HCT116 (cell line): ENCODE data around the gene MNAT1. TPM values are rescaled to one million over a fixed set of nuclear protein-coding genes. Genes with fewer than 3 reads are reported as not detected.

Experiments used
- ATAC-seq: fragments of 200-7000 bp; cut with Tn5 transposase; 2 replicates; pipeline ENCODE4 v1.9.1; 2020; ENCODE audit warnings: mild to moderate bottlenecking, moderate library complexity
- BruUV-seq: library from RNA; stranded (reverse); fragments of 400-500 nt; replicated peaks from 2 replicates; lab custom pipeline; 2021; lab: Mats Ljungman, UMichigan
- CTCF ChIA-PET: fragments of 300-600 bp; sonication (Branson Sonifier 250); formaldehyde crosslinking; loops from one replicate; lab custom pipeline; 2021; ENCODE audit warnings: antibody characterized with exemption; lab: Charles Lee
- POLR2A ChIA-PET: fragments of 300-600, 350-600 bp; sonication (Branson Sonifier 250); formaldehyde crosslinking; loops from one replicate; lab custom pipeline; 2021; ENCODE audit warnings: antibody characterized with exemption; lab: Charles Lee
- RAD21 ChIA-PET, 2 experiments: fragments of 300-600 bp; sonication (Branson Sonifier 250); formaldehyde crosslinking; loops; one replicate each; lab custom pipeline; 2023; ENCODE audit warnings: low total read pairs in 2 of 2; ENCODE audit not compliant: uncharacterized antibody in 2 of 2, unreplicated experiment in 2 of 2, low non-redundant PET in 1 of 2; lab: Charles Lee
- DNase-seq: peaks from one replicate; pipeline ENCODE4 v3.0.0-alpha.2; 2010; ENCODE audit warnings: low read depth, low spot score
- H2AFZ ChIP-seq: fragments of 200-600 bp; shearing (Covaris generic), sonication (generic); 2 replicates; pipeline ENCODE4 v1.6.1; 2017; ENCODE audit warnings: low read depth, mixed run types, mixed read lengths, antibody characterized with exemption, low read length; ENCODE audit not compliant: poor library complexity, severe bottlenecking
- H3K27ac ChIP-seq: 2 replicates; pipeline ENCODE4 v1.5.1; 2012; ENCODE audit warnings: low read depth, low read length
- H3K27me3 ChIP-seq: fragments of 200-600 bp; sonication (generic); 2 replicates; pipeline ENCODE4 v1.6.1; 2016; ENCODE audit warnings: mixed run types, low read length, mixed read lengths; ENCODE audit not compliant: insufficient read depth
- H3K36me3 ChIP-seq, 2 experiments: fragments of 200-500 bp in 1 of 2; fragments of 200-600 bp in 1 of 2; sonication (Bioruptor generic) in 1 of 2; sonication (generic) in 1 of 2; 2 replicates each; pipeline versions ENCODE4 v1.5.1 to v1.6.1; 2014 to 2016; ENCODE audit warnings: low read length in 2 of 2, inconsistent platforms in 1 of 2, mixed read lengths in 1 of 2, mixed run types in 1 of 2; ENCODE audit not compliant: insufficient read depth in 2 of 2, control insufficient read depth in 1 of 2
- H3K4me1 ChIP-seq, 2 experiments: fragments of 200-600 bp in 1 of 2; sonication (generic) in 1 of 2; 2 replicates each; pipeline versions ENCODE4 v1.5.1 to v1.6.1; 2012 to 2017; ENCODE audit warnings: low read length in 2 of 2, inconsistent platforms in 1 of 2, mild to moderate bottlenecking in 1 of 2, mixed read lengths in 1 of 2, mixed run types in 1 of 2, moderate library complexity in 1 of 2; ENCODE audit not compliant: insufficient read depth in 2 of 2, control insufficient read depth in 1 of 2
- H3K4me2 ChIP-seq: fragments of 200-600 bp; sonication (generic); 2 replicates; pipeline ENCODE4 v1.6.1; 2017; ENCODE audit warnings: mixed run types, low read length, mixed read lengths
- H3K4me3 ChIP-seq, 2 experiments: fragments of 200-600 bp in 1 of 2; sonication (generic) in 1 of 2; replicated peaks in 1 of 2; 2 replicates each; pipeline ENCODE4 v1.5.1; 2011 to 2016; ENCODE audit warnings: low read length in 2 of 2, control low read depth in 1 of 2, low read depth in 1 of 2, mild to moderate bottlenecking in 1 of 2, mixed read lengths in 1 of 2, mixed run types in 1 of 2
- H3K79me2 ChIP-seq: fragments of 200-600 bp; sonication (generic); 2 replicates; pipeline ENCODE4 v1.6.1; 2017; ENCODE audit warnings: mild to moderate bottlenecking, mixed run types, low read length, moderate library complexity, mixed read lengths; ENCODE audit not compliant: insufficient read depth
- H3K9ac ChIP-seq: fragments of 200-600 bp; sonication (generic); 2 replicates; pipeline ENCODE4 v1.6.1; 2016; ENCODE audit warnings: low read length, mixed read lengths
- H3K9me2 ChIP-seq: fragments of 200-600 bp; sonication (generic), shearing (Covaris generic); 2 replicates; pipeline ENCODE4 v1.6.1; 2017; ENCODE audit warnings: mixed run types, mild to moderate bottlenecking, moderate library complexity; ENCODE audit not compliant: insufficient read depth
- H3K9me3 ChIP-seq, 2 experiments: fragments of 200-500 bp in 1 of 2; fragments of 200-600 bp in 1 of 2; sonication (Bioruptor generic) in 1 of 2; sonication (generic) in 1 of 2; 2 replicates each; pipeline ENCODE4 v1.6.1; 2014 to 2017; ENCODE audit warnings: low read length in 2 of 2, mixed read lengths in 2 of 2, inconsistent platforms in 1 of 2, low read depth in 1 of 2, mild to moderate bottlenecking in 1 of 2, mixed run types in 1 of 2, moderate library complexity in 1 of 2; ENCODE audit not compliant: control insufficient read depth in 1 of 2, insufficient read depth in 1 of 2
- H4K20me1 ChIP-seq: fragments of 200-600 bp; sonication (generic), shearing (Covaris generic); 2 replicates; pipeline ENCODE4 v1.6.1; 2017; ENCODE audit warnings: mixed run types, mild to moderate bottlenecking, moderate library complexity; ENCODE audit not compliant: insufficient read depth
- CEBPB ChIP-seq: IDR thresholded peaks from 2 replicates; pipeline ENCODE4 v1.6.1; 2012; ENCODE audit warnings: low read depth
- EGR1 ChIP-seq: IDR thresholded peaks from 2 replicates; pipeline ENCODE4 v1.6.1; 2012; ENCODE audit warnings: low read depth
- EZH2 ChIP-seq: fragments of 200-600 bp; sonication (generic); IDR thresholded peaks from 2 replicates; pipeline ENCODE4 v1.6.1; 2017; ENCODE audit warnings: antibody characterized with exemption, mixed run types
- POLR2A ChIP-seq: IDR thresholded peaks from 2 replicates; pipeline ENCODE4 v1.7.0; 2011; ENCODE audit warnings: borderline replicate concordance; ENCODE audit not compliant: insufficient read depth, insufficient read length; ENCODE audit errors: extremely low read depth
- RAD21 ChIP-seq: IDR thresholded peaks from 2 replicates; pipeline ENCODE4 v1.6.1; 2012; ENCODE audit warnings: low read depth, mild to moderate bottlenecking
- REST ChIP-seq: IDR thresholded peaks from 2 replicates; pipeline ENCODE4 v1.6.1; 2012; ENCODE audit warnings: low read depth
- SIN3A ChIP-seq: IDR thresholded peaks from 2 replicates; pipeline ENCODE4 v1.6.1; 2012; ENCODE audit warnings: low read depth
- SP1 ChIP-seq: IDR thresholded peaks from 2 replicates; pipeline ENCODE4 v1.6.1; 2012; ENCODE audit warnings: low read depth
- TCF7L2 ChIP-seq: IDR thresholded peaks from 2 replicates; pipeline ENCODE4 v1.7.0; 2011; ENCODE audit warnings: borderline replicate concordance, inconsistent platforms; ENCODE audit not compliant: insufficient read depth, insufficient read length; ENCODE audit errors: extremely low read depth
- YY1 ChIP-seq: IDR thresholded peaks from 2 replicates; pipeline ENCODE4 v1.6.1; 2011; ENCODE audit warnings: low read length, low read depth, moderate library complexity, mild to moderate bottlenecking; ENCODE audit not compliant: insufficient replicate concordance; ENCODE audit errors: extremely low read depth
- ZNF274 ChIP-seq: fragments of 200-500 bp; sonication (Bioruptor generic); IDR thresholded peaks from 2 replicates; pipeline ENCODE4 v1.6.1; 2014; ENCODE audit warnings: mild to moderate bottlenecking, low read depth, low read length, inconsistent platforms
- intact Hi-C: fragments of 100-400 bp; cut with micrococcal nuclease; formaldehyde crosslinking; loops from 2 replicates; pipeline ENCODE4 v1.10.0; 2022
- total RNA-seq: library from RNA; stranded (reverse); gene quantifications from one replicate; pipeline ENCODE4 v1.2.1, GENCODE V29; 2021; ENCODE audit not compliant: unreplicated experiment
- TF ChIP-seq, protein P1 (sequence below): IDR thresholded peaks from 2 replicates; pipeline ENCODE4 v1.6.1; 2012

Gene MNAT1
- total RNA-seq, 1 experiment from 2014 or later, result 49.3 TPM

DNA sequence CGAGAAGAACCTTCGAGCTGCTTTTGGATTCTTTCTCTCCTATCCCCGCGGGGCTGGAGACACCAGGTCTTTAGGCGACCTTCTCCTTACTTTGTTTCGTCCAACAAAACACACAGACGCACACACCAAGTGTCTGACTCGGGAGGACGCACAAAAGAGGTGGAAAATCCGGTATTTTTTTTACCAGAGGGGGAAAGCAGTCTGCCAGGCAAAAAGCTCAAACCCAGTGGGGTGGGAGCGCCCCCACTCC is 12.5 kb upstream of the MNAT1 start:
- intact Hi-C loops, result loop anchor here (2.0 to 5.0 kb wide), 2 partner anchors 75 to 259 kb away; partner anchors contain the start of genes SIX1, SLC38A6 and TRMT5
- Histone ChIP-seq H3K27me3 (no peaks in the 10 kb centered on the region), H3K9ac (peak overlapping the region; percentile 81), H3K79me2 (peaks cover 48% of the 10 kb centered on the region), H3K9me3 (no peaks in the 10 kb centered on the region), H4K20me1 (no peaks in the 10 kb centered on the region), H3K4me2 (peak overlapping the region; percentile 98), H2AFZ (no peak overlapping the region), H3K4me1 (peaks cover 17 to 18% of the 10 kb centered on the region in 2 experiments), H3K27ac (peak overlapping the region; percentile 88), H3K36me3 (peaks cover 16 to 30% of the 10 kb centered on the region in 2 experiments; a peak in 3 of 4 replicates), H3K4me3 (peak overlapping the region; percentile 77 to 79), H3K9me2 (no peaks in the 10 kb centered on the region)
- no peak for DNase-seq
- POLR2A ChIA-PET, result no interaction called here
- RAD21 ChIA-PET, result no interaction called here
- CTCF ChIA-PET, result no interaction called here
- BruUV-seq, result no TSS peak
- ATAC-seq, result no peak
- TF ChIP-seq YY1 (no peak), TCF7L2 (no peak), RAD21 (no peak), SIN3A (no peak; the same call in 1 of the 2 replicates), EGR1 (no peak), ZNF274 (no peak), EZH2 (no peak), SP1 (no peak), POLR2A (no peak), CEBPB (no peak), REST (no peak)
- TF ChIP-seq, protein P1, sequence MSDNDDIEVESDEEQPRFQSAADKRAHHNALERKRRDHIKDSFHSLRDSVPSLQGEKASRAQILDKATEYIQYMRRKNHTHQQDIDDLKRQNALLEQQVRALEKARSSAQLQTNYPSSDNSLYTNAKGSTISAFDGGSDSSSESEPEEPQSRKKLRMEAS, result no peak; the same call in 1 of the 2 replicates
